ENCODE data around the gene LCN15. TPM values are rescaled to one million over a fixed set of nuclear protein-coding genes. Genes with fewer than 3 reads are reported as not detected.

The LCN15 gene
- total RNA-seq, 2 experiments from 2014 or later: not detected

DNA sequence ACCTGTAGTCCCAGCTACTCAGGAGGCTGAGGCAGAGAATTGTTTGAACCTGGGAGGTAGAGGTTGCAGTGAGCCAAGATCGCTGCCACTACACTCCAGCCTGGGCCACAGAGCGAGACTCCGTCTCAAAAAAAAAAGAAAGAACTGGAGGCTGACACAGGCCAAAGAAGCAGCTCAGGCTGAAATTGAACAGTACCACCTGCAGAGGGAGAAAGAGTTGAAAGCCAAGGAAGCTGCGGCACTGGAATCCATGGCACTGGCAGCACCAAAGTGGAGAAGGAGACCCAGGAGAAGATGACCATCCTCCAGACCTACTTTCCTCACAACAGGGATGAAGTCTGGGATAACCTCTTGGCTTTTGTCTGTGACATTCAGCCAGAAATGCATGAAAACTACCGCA, 15.5 kb upstream of the LCN15 start:
- no peak for ATAC-seq (ENCODE audit: poor library complexity)
- POLR2A ChIA-PET: no interaction called here
- Mint-ChIP-seq H3K36me3 (ENCODE audit: low read depth) (no peaks in the 10 kb centered on the region), H3K4me3 (no peak overlapping the region), H3K27ac (no peak overlapping the region), H3K27me3 (peaks cover 17% of the 10 kb centered on the region), H3K9me3 (no peaks in the 10 kb centered on the region), H3K4me1 (ENCODE audit: low read depth) (no peaks in the 10 kb centered on the region)
- TF ChIP-seq CTCF (IDR thresholded peaks at IDR 0.05): no peak
- DNase-seq: no peak
- H3K27me3 ChIP-seq (ENCODE audit: control insufficient read depth in 1 of 2, insufficient read depth in 2 of 2, low read length in 2 of 2): no peaks in the 10 kb centered on the region
- H3K4me3 ChIP-seq (ENCODE audit: low read length): no peak overlapping the region
- CTCF ChIA-PET: interaction anchor here (3.5 kb wide), 1 partner anchor 255 kb away, joined by 9 read pairs; no protein-coding TSS in a partner anchor
- no peaks in the 10 kb centered on the region for H3K36me3 ChIP-seq (ENCODE audit: insufficient read depth, low read length)
- no peaks in the 10 kb centered on the region for H3K4me1 ChIP-seq (ENCODE audit: insufficient read depth, low read length)
- H3K9me3 ChIP-seq (ENCODE audit: control insufficient read depth in 1 of 2, insufficient read depth in 1 of 2, low read length in 2 of 2): no peaks in the 10 kb centered on the region
- intact Hi-C loops (cut with DNase I, micrococcal nuclease): loop anchor here in 1 of 2 experiments (10.0 kb wide), 2 partner anchors 285 to 295 kb away; partner anchors contain the start of gene SEC16A
- H3K27ac ChIP-seq (ENCODE audit: low read depth in 1 of 2, low read length in 2 of 2): no peak overlapping the region

GRCh38 chr9:136777359-136777758, 13.0 kb upstream of the LCN15 start:
- H3K4me1 Mint-ChIP-seq (ENCODE audit: low read depth): no peaks in the 10 kb centered on the region
- no peak overlapping the region for H3K27ac Mint-ChIP-seq
- peaks cover 17% of the 10 kb centered on the region for H3K27me3 Mint-ChIP-seq
- no peaks in the 10 kb centered on the region for H3K9me3 Mint-ChIP-seq
- Histone ChIP-seq H3K27ac (ENCODE audit: low read depth in 1 of 2, low read length in 2 of 2) (no peak overlapping the region), H3K27me3 (ENCODE audit: control insufficient read depth in 1 of 2, insufficient read depth in 2 of 2, low read length in 2 of 2) (no peaks in the 10 kb centered on the region), H3K4me3 (ENCODE audit: low read length) (no peak overlapping the region), H3K9me3 (ENCODE audit: control insufficient read depth in 1 of 2, insufficient read depth in 1 of 2, low read length in 2 of 2) (peaks cover 0 to 9% of the 10 kb centered on the region in 2 experiments), H3K36me3 (ENCODE audit: insufficient read depth, low read length) (no peaks in the 10 kb centered on the region), H3K4me1 (ENCODE audit: insufficient read depth, low read length) (peaks cover 5% of the 10 kb centered on the region)
- CTCF ChIA-PET: interaction anchor here (3.5 kb wide), 1 partner anchor 258 kb away, joined by 9 read pairs; no protein-coding TSS in a partner anchor
- intact Hi-C loops (cut with DNase I, micrococcal nuclease): no loop called here
- POLR2A ChIA-PET: interaction anchor here (0.6 to 1.4 kb wide), 2 partner anchors 13 to 269 kb away, joined by 3 to 4 read pairs; partner anchors contain the start of gene NPDC1
- H3K4me3 Mint-ChIP-seq: no peak overlapping the region
- H3K36me3 Mint-ChIP-seq (ENCODE audit: low read depth): no peaks in the 10 kb centered on the region
- no peak for TF ChIP-seq CTCF (IDR thresholded peaks at IDR 0.05)
- no peak for DNase-seq
- no peak for ATAC-seq (ENCODE audit: poor library complexity)

GRCh38 chr9:136776947-136777346, 12.6 kb upstream of the LCN15 start:
- no peak overlapping the region for H3K27ac Mint-ChIP-seq
- H3K27me3 Mint-ChIP-seq: peaks cover 17% of the 10 kb centered on the region
- Histone ChIP-seq H3K4me1 (ENCODE audit: insufficient read depth, low read length) (peaks cover 5% of the 10 kb centered on the region), H3K4me3 (ENCODE audit: low read length) (no peak overlapping the region), H3K36me3 (ENCODE audit: insufficient read depth, low read length) (no peaks in the 10 kb centered on the region), H3K27ac (ENCODE audit: low read depth in 1 of 2, low read length in 2 of 2) (no peak overlapping the region), H3K27me3 (ENCODE audit: control insufficient read depth in 1 of 2, insufficient read depth in 2 of 2, low read length in 2 of 2) (no peaks in the 10 kb centered on the region), H3K9me3 (ENCODE audit: control insufficient read depth in 1 of 2, insufficient read depth in 1 of 2, low read length in 2 of 2) (peaks cover 0 to 9% of the 10 kb centered on the region in 2 experiments)
- no peaks in the 10 kb centered on the region for H3K36me3 Mint-ChIP-seq (ENCODE audit: low read depth)
- ATAC-seq (ENCODE audit: poor library complexity) (no peak), DNase-seq (no peak)
- no peaks in the 10 kb centered on the region for H3K4me1 Mint-ChIP-seq (ENCODE audit: low read depth)
- H3K9me3 Mint-ChIP-seq: no peaks in the 10 kb centered on the region
- POLR2A ChIA-PET: no interaction called here
- intact Hi-C loops (cut with DNase I, micrococcal nuclease): no loop called here
- CTCF ChIA-PET: interaction anchor here (3.5 kb wide), 1 partner anchor 258 kb away, joined by 9 read pairs; no protein-coding TSS in a partner anchor
- no peak for TF ChIP-seq CTCF (IDR thresholded peaks at IDR 0.05)
- H3K4me3 Mint-ChIP-seq: no peak overlapping the region
